NT2/D1 (cell line): ENCODE data around the gene GPC6.

ENCODE experiments used
- SUZ12 ChIP-seq: IDR thresholded peaks from 2 replicates; pipeline ENCODE4 v1.6.1; 2011; ENCODE audit not compliant: insufficient read length, insufficient read depth; ENCODE audit errors: extremely low read depth
- YY1 ChIP-seq: IDR thresholded peaks from 2 replicates; pipeline ENCODE4 v1.6.1; 2011; ENCODE audit not compliant: insufficient read length, insufficient read depth
- ZNF274 ChIP-seq: IDR thresholded peaks from 2 replicates; pipeline ENCODE4 v1.6.1; 2011; ENCODE audit warnings: mild to moderate bottlenecking, low read depth, low read length

GRCh38 chr13:93810264-93810663 lies 583.7 kb downstream of the GPC6 start:
- TF ChIP-seq ZNF274 (no peak), SUZ12 (no peak), YY1 (no peak)
